ENCODE measurements around the gene C19orf38.
"Not testable (repeated sequence)": the region's sequence is repeated elsewhere in the genome, so short reads cannot be mapped to it uniquely, and the experiment has no call there.

Gene C19orf38

DNA sequence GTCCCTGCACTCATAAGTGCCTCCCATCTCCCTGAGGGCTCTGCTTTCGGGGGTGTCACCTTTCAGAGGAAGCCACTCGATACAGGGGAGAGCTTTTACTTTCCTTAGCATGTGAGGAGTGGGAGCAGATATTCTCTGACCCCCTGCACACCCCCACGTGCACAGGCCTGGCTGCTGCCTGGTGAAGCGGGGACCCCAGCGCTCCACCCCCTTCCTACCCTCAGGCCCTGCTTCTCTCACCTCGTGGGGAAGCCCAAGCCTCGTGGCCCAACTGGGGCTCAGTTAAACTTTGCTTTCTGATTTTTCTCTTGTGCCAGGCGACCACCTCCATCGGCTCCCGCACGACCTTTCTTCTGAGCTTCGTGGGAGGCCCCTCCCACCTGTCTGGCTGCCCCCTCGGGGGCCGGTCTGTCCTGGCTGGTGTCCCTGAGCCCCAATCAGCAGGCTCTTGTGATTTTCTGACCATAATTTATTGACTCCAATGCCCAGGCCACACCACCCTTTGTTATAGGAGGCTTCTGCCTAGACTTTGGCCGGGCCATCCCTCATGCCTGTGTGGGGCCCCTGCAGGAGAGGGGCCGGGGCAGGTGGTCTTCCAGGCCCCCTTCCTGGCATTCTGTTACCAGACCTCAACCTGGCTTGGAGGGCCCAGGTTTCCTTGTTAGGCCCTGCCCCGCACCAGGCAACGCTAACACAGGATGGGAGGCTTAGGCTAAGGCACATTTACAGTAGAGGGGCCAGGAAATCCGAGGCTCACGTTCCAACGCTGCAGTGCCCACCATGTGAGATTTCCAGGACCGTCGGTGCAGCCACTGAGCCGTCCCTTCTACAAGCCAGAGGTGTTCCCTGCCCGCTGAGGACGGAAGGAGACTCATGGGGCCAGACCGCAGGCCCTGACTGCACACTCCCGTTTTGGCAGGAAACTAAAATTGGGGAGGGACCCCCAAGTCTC is 16.0 kb upstream of the C19orf38 start:
- DNase-seq = no peak
- H3K27ac Mint-ChIP-seq = peak overlapping the region; percentile 96

GRCh38 chr19:10832939-10833296 is 15.3 kb upstream of the C19orf38 start:
- peaks cover 14% of the 10 kb centered on the region for H3K27me3 Mint-ChIP-seq (ENCODE audit: low read depth, poor library complexity)
- peaks cover 16% of the 10 kb centered on the region for H3K9me3 Mint-ChIP-seq
- H3K4me1 Mint-ChIP-seq = peaks cover 26% of the 10 kb centered on the region
- peak overlapping the region; percentile 88 for H3K27ac Mint-ChIP-seq
- H3K4me3 Mint-ChIP-seq = no peak overlapping the region
- no peak for DNase-seq
- H3K36me3 Mint-ChIP-seq (ENCODE audit: low read depth) = peaks cover 22% of the 10 kb centered on the region
- TF ChIP-seq, protein P1, sequence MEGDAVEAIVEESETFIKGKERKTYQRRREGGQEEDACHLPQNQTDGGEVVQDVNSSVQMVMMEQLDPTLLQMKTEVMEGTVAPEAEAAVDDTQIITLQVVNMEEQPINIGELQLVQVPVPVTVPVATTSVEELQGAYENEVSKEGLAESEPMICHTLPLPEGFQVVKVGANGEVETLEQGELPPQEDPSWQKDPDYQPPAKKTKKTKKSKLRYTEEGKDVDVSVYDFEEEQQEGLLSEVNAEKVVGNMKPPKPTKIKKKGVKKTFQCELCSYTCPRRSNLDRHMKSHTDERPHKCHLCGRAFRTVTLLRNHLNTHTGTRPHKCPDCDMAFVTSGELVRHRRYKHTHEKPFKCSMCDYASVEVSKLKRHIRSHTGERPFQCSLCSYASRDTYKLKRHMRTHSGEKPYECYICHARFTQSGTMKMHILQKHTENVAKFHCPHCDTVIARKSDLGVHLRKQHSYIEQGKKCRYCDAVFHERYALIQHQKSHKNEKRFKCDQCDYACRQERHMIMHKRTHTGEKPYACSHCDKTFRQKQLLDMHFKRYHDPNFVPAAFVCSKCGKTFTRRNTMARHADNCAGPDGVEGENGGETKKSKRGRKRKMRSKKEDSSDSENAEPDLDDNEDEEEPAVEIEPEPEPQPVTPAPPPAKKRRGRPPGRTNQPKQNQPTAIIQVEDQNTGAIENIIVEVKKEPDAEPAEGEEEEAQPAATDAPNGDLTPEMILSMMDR (IDR thresholded peaks at IDR 0.05) = no peak

More for the DNA sequence above, 16.0 kb upstream of the C19orf38 start:
- Mint-ChIP-seq H3K9me3 (peaks cover 13% of the 10 kb centered on the region), H3K27me3 (ENCODE audit: low read depth, poor library complexity) (peaks cover 14% of the 10 kb centered on the region), H3K36me3 (ENCODE audit: low read depth) (peaks cover 22% of the 10 kb centered on the region), H3K4me3 (no peak overlapping the region), H3K4me1 (peaks cover 26% of the 10 kb centered on the region)
- TF ChIP-seq, protein P1 (IDR thresholded peaks at IDR 0.05) = no peak

GRCh38 chr19:10835089-10835753 is 13.0 kb upstream of the C19orf38 start:
- peaks cover 22% of the 10 kb centered on the region for H3K36me3 Mint-ChIP-seq (ENCODE audit: low read depth)
- H3K9me3 Mint-ChIP-seq = peaks cover 25% of the 10 kb centered on the region
- no peak for DNase-seq
- peak overlapping the region; percentile 91 for H3K4me3 Mint-ChIP-seq
- H3K27ac Mint-ChIP-seq = peak overlapping the region; percentile 84
- H3K4me1 Mint-ChIP-seq = peaks cover 26% of the 10 kb centered on the region
- H3K27me3 Mint-ChIP-seq (ENCODE audit: low read depth, poor library complexity) = peaks cover 27% of the 10 kb centered on the region
- TF ChIP-seq, protein P1 (IDR thresholded peaks at IDR 0.05) = no peak

DNA sequence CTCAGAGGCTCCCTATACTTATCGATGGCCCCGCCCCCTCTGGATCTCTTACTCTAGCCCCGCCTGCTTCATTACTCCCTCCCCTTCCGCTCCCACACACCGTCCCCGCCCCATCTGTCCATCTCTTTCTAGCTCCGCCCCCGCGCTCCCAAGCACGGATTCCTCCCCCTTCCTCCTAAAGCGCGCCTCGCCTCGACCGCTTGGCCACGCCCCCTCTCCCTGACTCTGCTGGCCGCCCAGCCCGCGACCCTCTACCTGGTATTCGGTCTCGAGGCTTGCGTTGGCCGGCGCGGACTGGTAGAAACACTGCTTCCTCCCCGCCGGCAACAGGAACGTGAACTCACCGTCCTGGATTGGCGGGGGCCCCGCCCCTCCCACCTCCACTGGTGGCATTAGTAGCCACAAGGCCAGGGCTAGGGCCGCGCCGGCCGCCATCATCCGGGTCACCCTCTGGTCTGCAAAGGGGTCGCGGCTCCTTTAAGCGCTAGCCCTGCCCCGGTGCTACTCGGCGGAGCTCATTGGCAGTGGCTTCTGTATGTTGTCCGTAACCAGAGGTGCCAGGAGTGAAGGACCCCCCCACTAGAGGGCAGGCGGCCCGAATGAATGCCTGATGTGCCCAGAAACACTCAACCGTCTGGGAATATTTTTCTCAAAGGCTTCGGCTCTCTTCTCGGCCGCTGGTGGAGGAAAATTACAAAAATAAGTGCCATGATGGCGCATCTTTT is 12.3 kb upstream of the C19orf38 start, which contains the start of gene TMED1:
TMED1 (minus strand) TSS at position 459 of the 725 bp plus-strand sequence; CDS start at position 438, 21 bp downstream.
- H3K4me1 Mint-ChIP-seq = peaks cover 26% of the 10 kb centered on the region
- peak within 1 kb of the TSS; percentile 100 for H3K27ac Mint-ChIP-seq
- H3K36me3 Mint-ChIP-seq (ENCODE audit: low read depth) = peaks cover 22% of the 10 kb centered on the region
- H3K4me3 Mint-ChIP-seq = peak within 1 kb of the TSS; percentile 91
- peaks cover 25% of the 10 kb centered on the region for H3K9me3 Mint-ChIP-seq
- H3K27me3 Mint-ChIP-seq (ENCODE audit: low read depth, poor library complexity) = peaks cover 26% of the 10 kb centered on the region
- DNase-seq = peak; percentile 100
- TF ChIP-seq, protein P1 (IDR thresholded peaks at IDR 0.05) = peak; percentile 15

- peaks cover 25% of the 10 kb centered on the region for H3K9me3 Mint-ChIP-seq
- peaks cover 29% of the 10 kb centered on the region for H3K27me3 Mint-ChIP-seq (ENCODE audit: low read depth, poor library complexity)
- peak overlapping the region; percentile 91 for H3K4me3 Mint-ChIP-seq
- TF ChIP-seq, protein P1 (IDR thresholded peaks at IDR 0.05) = no peak
- peak; percentile 32 for DNase-seq
- H3K36me3 Mint-ChIP-seq (ENCODE audit: low read depth) = peaks cover 22% of the 10 kb centered on the region
- H3K4me1 Mint-ChIP-seq = peaks cover 25% of the 10 kb centered on the region
- H3K27ac Mint-ChIP-seq = peak overlapping the region; percentile 100
Measured at GRCh38 chr19:10836479-10837330, 11.5 kb upstream of the C19orf38 start.

DNA sequence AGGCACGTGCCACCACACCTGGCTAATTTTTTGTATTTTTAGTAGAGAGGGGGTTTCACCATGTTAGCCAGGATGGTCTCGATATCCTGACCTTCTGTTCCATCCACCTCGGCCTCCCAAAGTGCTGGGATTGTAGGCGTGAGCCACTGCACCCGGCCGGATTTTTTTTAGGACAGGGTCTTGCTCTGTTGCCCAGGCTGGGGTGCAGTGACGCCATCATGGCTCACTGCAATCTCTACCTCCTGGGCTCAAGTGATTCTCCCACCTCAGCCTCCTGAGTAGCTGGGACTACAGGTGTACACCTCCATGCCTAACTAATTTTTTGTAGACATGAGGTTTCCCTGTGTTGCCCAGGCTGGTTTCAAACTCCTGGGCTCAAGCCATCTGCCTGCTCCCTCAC is 10.6 kb upstream of the C19orf38 start:
- Mint-ChIP-seq H3K36me3 (ENCODE audit: low read depth) (peaks cover 22% of the 10 kb centered on the region), H3K4me1 (peaks cover 17% of the 10 kb centered on the region), H3K27me3 (ENCODE audit: low read depth, poor library complexity) (peaks cover 33% of the 10 kb centered on the region), H3K9me3 (peaks cover 25% of the 10 kb centered on the region)
- H3K27ac Mint-ChIP-seq, H3K4me3 Mint-ChIP-seq, DNase-seq: not testable (repeated sequence)
